ENCODE data around the gene CCDC110.

Gene CCDC110

DNA sequence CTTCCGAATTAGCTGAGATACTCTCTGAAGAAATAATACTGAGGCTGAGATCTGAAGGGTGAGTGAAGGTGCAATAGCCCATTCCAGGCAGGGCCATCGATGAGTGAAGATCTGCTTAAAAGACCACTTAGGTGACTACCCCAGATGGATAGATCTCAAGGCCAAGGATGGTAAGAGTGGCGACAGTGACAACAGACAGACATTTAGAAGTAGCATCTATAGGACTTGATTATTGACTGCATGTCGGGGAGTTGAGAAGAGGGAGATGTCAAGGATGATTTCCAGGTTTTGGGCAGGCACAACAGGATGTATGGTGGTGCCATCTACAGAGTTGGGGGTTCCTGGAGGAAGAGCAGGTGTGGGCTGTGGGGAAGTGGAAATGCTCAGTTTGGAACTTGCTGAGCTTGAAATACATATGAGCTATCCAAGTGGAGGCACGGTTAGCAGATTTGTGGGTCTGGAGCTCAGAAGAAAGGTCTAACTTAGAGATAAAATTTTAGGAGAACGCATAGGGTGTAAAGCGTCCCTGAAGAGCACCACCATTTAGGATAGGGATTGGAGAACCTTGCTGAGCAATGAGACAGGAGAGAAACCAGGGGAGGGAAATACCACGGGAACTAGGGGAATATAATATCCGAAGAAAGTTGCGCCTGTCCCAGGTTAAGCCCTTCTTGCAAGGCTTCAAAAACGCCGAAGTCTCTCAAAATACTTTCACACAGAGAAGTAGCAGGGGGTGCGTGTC is 46.5 kb downstream of the CCDC110 start:
- H3K4me1 ChIP-seq, result peaks cover 13% of the 10 kb centered on the region
- H3K27me3 ChIP-seq (ENCODE audit: low read depth), result no peaks in the 10 kb centered on the region
- DNase-seq (ENCODE audit: low spot score in 2 of 2), result peak in 1 of 2 experiments; percentile 17
- H3K36me3 ChIP-seq (replicated peaks), result peaks cover 9% of the 10 kb centered on the region
- in situ Hi-C loops (cut with MboI; ENCODE audit: low sequenced_read_pairs), result no loop called here
- H3K4me3 ChIP-seq, result peak overlapping the region; percentile 98
- H3K9me3 ChIP-seq, result no peaks in the 10 kb centered on the region

DNA sequence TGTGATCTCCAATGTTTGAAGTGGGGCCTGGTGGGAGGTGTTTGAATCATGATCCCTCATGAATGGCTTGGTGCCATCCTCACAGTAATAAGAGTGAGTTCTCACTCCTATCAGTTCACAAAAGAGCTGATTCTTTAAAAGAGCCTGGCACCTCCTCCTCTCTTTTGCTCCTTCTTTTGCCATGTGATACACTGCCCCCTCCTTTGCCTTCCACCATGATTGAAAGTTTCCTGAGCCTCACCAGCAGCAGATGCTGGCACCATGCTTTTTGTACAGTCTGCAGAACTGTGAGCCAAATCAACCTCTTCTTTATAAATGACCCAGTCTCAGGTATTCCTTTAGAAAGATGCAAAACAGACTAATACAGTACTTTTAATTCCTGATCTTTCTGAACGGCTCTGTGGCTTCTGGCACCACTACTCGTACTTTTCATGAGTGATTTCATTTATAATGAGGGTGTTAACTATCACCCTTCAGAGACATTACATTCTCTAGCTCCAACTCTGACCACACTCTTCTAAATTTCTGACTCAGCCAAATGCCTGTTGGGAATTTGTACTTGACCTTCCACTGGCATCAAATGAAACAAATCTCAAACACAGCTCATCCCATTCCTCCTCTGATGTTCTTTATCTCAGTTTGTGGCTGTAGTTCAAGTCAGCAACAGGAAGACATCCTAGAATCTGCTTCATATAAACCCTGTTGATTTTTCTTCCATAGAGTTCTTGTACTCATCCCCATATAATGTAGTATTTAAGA is 50.0 kb downstream of the CCDC110 start:
- no peak for DNase-seq (ENCODE audit: low spot score in 2 of 2)
- peaks cover 13% of the 10 kb centered on the region for H3K4me1 ChIP-seq
- no peaks in the 10 kb centered on the region for H3K27me3 ChIP-seq (ENCODE audit: low read depth)
- H3K9me3 ChIP-seq, result no peaks in the 10 kb centered on the region
- H3K4me3 ChIP-seq, result no peak overlapping the region
- in situ Hi-C loops (cut with MboI; ENCODE audit: low sequenced_read_pairs), result no loop called here
- peaks cover 25% of the 10 kb centered on the region for H3K36me3 ChIP-seq (replicated peaks)

GRCh38 chr4:185416955-185417354 is 54.6 kb downstream of the CCDC110 start:
- DNase-seq (ENCODE audit: low spot score in 2 of 2), result no peak
- Histone ChIP-seq H3K4me1 (no peaks in the 10 kb centered on the region), H3K4me3 (no peak overlapping the region), H3K9me3 (no peaks in the 10 kb centered on the region), H3K27me3 (ENCODE audit: low read depth) (no peaks in the 10 kb centered on the region), H3K36me3 (replicated peaks) (peaks cover 38% of the 10 kb centered on the region)
- in situ Hi-C loops (cut with MboI; ENCODE audit: low sequenced_read_pairs), result no loop called here

GRCh38 chr4:185412412-185412811 is 59.1 kb downstream of the CCDC110 start:
- Histone ChIP-seq H3K9me3 (no peaks in the 10 kb centered on the region), H3K27me3 (ENCODE audit: low read depth) (no peaks in the 10 kb centered on the region), H3K4me3 (no peak overlapping the region), H3K4me1 (no peaks in the 10 kb centered on the region), H3K36me3 (replicated peaks) (peaks cover 33% of the 10 kb centered on the region)
- in situ Hi-C loops (cut with MboI; ENCODE audit: low sequenced_read_pairs), result no loop called here
- DNase-seq (ENCODE audit: low spot score in 2 of 2), result no peak

- in situ Hi-C loops (cut with MboI; ENCODE audit: low sequenced_read_pairs), result no loop called here
- no peaks in the 10 kb centered on the region for H3K27me3 ChIP-seq (ENCODE audit: low read depth)
- DNase-seq (ENCODE audit: low spot score in 2 of 2), result no peak
These were observed 59.7 kb downstream of the CCDC110 start for GRCh38 chr4:185411849-185412248.

GRCh38 chr4:185408432-185408831 is 63.1 kb downstream of the CCDC110 start:
- DNase-seq (ENCODE audit: low spot score in 2 of 2), result no peak
- H3K4me3 ChIP-seq, result no peak overlapping the region
- peaks cover 15% of the 10 kb centered on the region for H3K36me3 ChIP-seq (replicated peaks)
- no peaks in the 10 kb centered on the region for H3K4me1 ChIP-seq
- no peaks in the 10 kb centered on the region for H3K9me3 ChIP-seq
- H3K27me3 ChIP-seq (ENCODE audit: low read depth), result no peaks in the 10 kb centered on the region
- in situ Hi-C loops (cut with MboI; ENCODE audit: low sequenced_read_pairs), result no loop called here

More at GRCh38 chr4:185411849-185412248, 59.7 kb downstream of the CCDC110 start:
- Histone ChIP-seq H3K4me1 (no peaks in the 10 kb centered on the region), H3K9me3 (no peaks in the 10 kb centered on the region), H3K4me3 (no peak overlapping the region), H3K36me3 (replicated peaks) (peaks cover 29% of the 10 kb centered on the region)

DNA sequence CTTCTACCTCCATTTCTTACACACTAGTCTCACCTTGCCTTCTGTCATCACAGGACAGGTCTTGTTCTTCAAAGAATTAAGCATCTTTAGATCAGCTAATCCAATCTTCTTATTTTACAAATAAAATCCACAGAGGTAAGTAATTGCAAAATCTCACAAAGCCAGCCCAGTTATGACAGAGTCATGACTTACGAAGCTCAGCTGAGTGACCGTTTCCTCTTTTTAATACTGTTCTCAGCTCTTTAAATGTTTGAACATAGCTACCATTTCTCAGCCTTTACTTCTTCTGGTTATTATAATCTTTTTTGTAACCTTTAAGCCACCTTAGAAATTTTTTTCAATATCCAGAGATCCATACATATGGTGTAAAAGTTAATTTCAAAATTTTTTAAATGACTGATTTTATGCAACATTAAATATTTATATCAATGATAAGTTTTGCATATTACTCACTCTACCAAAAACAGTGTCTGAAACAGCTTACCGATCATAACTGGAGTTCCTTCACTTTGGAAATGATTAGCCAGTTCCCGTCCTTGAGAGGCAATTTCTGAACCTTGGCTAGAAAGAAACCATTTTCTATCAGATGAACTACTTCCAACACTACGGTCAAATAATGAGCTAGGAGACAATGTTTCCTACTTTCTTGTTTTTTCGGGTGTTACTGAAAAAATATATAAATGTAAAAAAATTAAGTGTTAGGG is 66.1 kb downstream of the CCDC110 start:
- Histone ChIP-seq H3K4me3 (no peak overlapping the region), H3K36me3 (replicated peaks) (peaks cover 16% of the 10 kb centered on the region), H3K27me3 (ENCODE audit: low read depth) (no peaks in the 10 kb centered on the region), H3K9me3 (no peaks in the 10 kb centered on the region), H3K4me1 (no peaks in the 10 kb centered on the region)
- in situ Hi-C loops (cut with MboI; ENCODE audit: low sequenced_read_pairs), result no loop called here
- no peak for DNase-seq (ENCODE audit: low spot score in 2 of 2)

DNA sequence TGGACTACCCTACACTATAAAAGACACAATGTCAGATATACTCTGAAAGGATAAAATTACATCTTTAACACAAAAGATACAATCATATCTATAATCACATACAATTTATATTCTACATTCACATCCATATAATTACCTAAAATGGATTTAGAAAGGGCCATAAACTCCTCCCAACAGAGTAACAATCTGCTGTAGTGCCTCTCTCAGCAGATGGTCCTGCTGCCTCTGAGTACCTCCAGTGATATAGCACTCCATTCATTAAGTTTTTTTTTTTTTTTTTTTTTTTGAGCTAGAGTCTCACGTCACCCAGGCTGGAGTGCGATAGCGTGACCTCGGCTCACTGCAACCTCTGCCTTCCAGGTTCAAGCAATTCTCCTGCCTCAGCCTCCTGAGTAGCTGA is 67.5 kb downstream of the CCDC110 start:
- Histone ChIP-seq H3K4me1 (no peaks in the 10 kb centered on the region), H3K27me3 (ENCODE audit: low read depth) (no peaks in the 10 kb centered on the region), H3K36me3 (replicated peaks) (peaks cover 20% of the 10 kb centered on the region), H3K4me3 (no peak overlapping the region), H3K9me3 (no peaks in the 10 kb centered on the region)
- no peak for DNase-seq (ENCODE audit: low spot score in 2 of 2)
- in situ Hi-C loops (cut with MboI; ENCODE audit: low sequenced_read_pairs), result no loop called here

DNA sequence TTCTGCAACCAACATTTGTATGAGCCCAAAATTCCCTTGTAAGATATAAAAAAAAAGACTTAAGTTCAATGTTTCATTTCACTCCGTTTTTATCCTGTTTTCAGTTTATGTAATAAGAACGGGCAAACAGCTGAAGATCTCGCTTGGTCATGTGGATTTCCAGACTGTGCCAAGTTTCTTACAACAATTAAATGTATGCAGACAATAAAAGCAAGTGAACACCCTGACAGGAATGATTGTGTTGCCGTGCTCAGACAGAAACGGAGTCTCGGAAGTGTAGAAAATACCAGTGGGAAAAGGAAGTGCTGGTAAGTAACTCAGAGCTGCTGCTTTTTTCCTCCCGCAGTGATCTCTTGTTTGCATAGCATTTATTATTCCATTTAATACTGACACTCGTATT is 72.1 kb downstream of the CCDC110 start:
- H3K4me1 ChIP-seq, result peaks cover 17% of the 10 kb centered on the region
- no peak overlapping the region for H3K4me3 ChIP-seq
- H3K9me3 ChIP-seq, result no peaks in the 10 kb centered on the region
- H3K36me3 ChIP-seq (replicated peaks), result peaks cover 15% of the 10 kb centered on the region
- H3K27me3 ChIP-seq (ENCODE audit: low read depth), result no peaks in the 10 kb centered on the region
- DNase-seq (ENCODE audit: low spot score in 2 of 2), result no peak
- in situ Hi-C loops (cut with MboI; ENCODE audit: low sequenced_read_pairs), result loop anchor here (10.0 kb wide), 1 partner anchor 195 kb away; the partner anchor contains the start of genes CFAP97 and SNX25

DNA sequence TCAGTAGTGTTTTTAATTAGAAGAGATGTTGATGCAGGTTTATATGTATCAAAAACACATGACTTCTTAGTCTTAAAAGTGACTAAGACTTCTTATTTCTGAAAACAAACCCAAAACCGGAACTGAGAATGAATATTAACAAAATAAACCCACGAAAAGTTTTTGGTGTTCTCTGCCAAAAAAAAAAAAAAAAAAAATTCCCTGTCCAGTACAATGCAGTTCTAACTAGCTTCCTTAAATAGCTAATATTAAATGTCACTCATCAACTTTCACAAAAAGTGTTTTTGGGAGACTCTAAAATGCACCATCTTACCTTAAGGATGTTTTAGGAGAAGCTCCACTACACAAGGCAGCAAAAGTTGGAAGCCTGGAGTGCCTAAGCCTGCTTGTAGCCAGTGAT is 72.9 kb downstream of the CCDC110 start:
- peaks cover 20% of the 10 kb centered on the region for H3K4me1 ChIP-seq
- no peak overlapping the region for H3K4me3 ChIP-seq
- no peaks in the 10 kb centered on the region for H3K27me3 ChIP-seq (ENCODE audit: low read depth)
- in situ Hi-C loops (cut with MboI; ENCODE audit: low sequenced_read_pairs), result loop anchor here (10.0 kb wide), 1 partner anchor 194 kb away; the partner anchor contains the start of genes CFAP97 and SNX25
- H3K36me3 ChIP-seq (replicated peaks), result peaks cover 15% of the 10 kb centered on the region
- H3K9me3 ChIP-seq, result no peaks in the 10 kb centered on the region
- DNase-seq (ENCODE audit: low spot score in 2 of 2), result no peak

DNA sequence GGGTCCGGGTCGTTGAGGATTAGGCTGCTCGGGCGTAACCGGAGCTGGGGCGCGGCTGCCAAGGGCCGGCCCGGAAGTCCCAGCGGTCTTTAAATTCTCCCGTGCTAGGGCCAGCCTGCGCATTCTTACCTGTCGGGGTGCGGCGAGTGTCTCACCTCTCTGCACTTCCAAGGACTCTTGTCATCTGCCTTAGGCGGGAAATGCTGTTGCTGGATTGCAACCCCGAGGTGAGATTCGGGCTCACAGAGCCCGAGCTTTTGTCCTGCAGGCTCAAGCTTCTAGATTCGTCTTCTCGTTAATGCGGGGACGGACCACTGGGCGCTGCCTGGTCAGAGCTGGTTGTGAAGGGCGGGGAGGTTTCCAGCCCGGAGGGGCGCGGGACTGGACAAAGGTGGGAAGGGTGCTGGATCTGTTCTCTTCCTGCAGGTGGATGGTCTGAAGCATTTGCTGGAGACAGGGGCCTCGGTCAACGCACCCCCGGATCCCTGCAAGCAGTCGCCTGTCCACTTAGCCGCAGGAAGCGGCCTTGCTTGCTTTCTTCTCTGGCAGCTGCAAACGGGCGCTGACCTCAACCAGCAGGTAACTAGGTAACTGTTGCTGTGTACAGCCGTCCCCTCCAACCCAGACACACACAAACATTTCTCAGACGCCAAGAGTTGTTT is 74.7 kb downstream of the CCDC110 start, which contains the start of gene ANKRD37:
TSS of gene ANKRD37 (plus strand) at position 118 of the 662 bp plus-strand sequence. CDS start at position 201, 83 bp downstream.
- H3K36me3 ChIP-seq (replicated peaks), result peaks cover 11% of the 10 kb centered on the region; the same call in 1 of the 2 replicates
- peak within 1 kb of the TSS; percentile 55 for H3K4me3 ChIP-seq
- no peaks in the 10 kb centered on the region for H3K27me3 ChIP-seq (ENCODE audit: low read depth)
- in situ Hi-C loops (cut with MboI; ENCODE audit: low sequenced_read_pairs), result loop anchor here (10.0 kb wide), 1 partner anchor 192 kb away; the partner anchor contains the start of genes CFAP97 and SNX25
- no peaks in the 10 kb centered on the region for H3K9me3 ChIP-seq
- no peak for DNase-seq (ENCODE audit: low spot score in 2 of 2)
- H3K4me1 ChIP-seq, result peaks cover 20% of the 10 kb centered on the region

DNA sequence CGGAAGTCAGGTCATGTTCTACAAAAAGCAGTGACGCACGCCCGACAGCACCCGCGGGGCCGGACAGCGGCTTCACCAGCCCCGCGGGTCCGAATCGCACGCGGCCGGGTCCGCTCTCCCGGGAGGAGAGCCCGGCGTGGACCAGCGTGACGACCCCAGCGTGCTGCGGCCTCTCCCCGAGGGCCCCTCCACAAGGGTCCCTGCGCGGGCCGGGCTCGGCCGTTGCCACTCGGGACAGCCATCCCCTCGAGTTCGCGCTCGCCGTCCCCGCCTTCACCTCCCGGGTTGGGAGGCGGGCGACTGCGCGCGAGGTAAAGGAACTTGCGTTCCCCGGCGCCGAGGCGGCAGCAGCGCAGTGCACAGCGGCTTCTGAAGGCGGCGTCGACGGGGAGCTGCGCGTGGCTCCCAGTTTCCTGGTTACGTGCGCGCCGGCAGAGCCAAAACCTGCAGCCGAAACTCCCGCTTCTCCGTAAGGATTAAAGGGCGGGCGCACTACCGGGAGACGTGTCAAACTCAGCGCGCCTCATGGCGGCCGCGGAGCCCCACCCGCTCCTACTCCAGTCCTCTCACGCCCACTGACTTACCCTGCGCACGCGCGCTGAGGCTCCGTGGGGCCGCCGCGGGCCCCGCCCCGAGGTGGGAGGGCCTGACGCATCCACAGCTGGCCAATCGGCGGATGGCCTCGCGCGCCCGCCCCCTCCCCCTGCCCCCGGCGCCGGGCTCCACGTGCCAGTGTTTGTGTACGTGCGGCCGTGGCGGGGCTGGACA is 75.4 kb downstream of the CCDC110 start:
- in situ Hi-C loops (cut with MboI; ENCODE audit: low sequenced_read_pairs), result loop anchor here (10.0 kb wide), 1 partner anchor 191 kb away; the partner anchor contains the start of genes CFAP97 and SNX25
- Histone ChIP-seq H3K4me1 (peaks cover 20% of the 10 kb centered on the region), H3K27me3 (ENCODE audit: low read depth) (no peaks in the 10 kb centered on the region), H3K4me3 (peak overlapping the region; percentile 55), H3K9me3 (no peaks in the 10 kb centered on the region), H3K36me3 (replicated peaks) (peaks cover 11% of the 10 kb centered on the region; the same call in 1 of the 2 replicates)
- peak; percentile 94 to 96 for DNase-seq (ENCODE audit: low spot score in 2 of 2)
